ENCODE measurements around the gene MAP1B. TPM values are rescaled to one million over a fixed set of nuclear protein-coding genes. Genes with fewer than 3 reads are reported as not detected.

The MAP1B gene
- polyA plus RNA-seq, 4 donors: 11.6 to 50.2 (median 23.0) TPM

DNA sequence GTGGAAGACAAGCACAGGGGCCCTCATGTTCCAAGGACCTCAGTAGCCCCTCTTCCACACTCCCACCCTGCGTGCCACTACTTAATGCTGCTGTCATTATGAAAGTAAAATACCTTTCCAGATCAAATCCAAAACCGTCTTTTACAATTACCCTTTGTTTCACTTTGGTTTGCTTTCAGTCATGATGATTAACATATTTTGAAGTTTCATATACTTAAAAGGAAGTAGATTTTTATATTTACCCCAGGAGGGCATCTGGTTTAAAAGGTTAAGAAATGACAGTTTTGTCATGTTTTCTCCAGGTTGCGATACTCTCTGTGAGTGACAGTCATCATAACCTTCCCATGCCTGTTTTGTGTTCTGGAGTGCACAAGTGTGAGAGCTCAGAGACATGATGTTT lies 13.5 kb upstream of the MAP1B start:
- no peak for DNase-seq (ENCODE audit: low read depth in 4 of 4, low spot score in 3 of 4)

DNA sequence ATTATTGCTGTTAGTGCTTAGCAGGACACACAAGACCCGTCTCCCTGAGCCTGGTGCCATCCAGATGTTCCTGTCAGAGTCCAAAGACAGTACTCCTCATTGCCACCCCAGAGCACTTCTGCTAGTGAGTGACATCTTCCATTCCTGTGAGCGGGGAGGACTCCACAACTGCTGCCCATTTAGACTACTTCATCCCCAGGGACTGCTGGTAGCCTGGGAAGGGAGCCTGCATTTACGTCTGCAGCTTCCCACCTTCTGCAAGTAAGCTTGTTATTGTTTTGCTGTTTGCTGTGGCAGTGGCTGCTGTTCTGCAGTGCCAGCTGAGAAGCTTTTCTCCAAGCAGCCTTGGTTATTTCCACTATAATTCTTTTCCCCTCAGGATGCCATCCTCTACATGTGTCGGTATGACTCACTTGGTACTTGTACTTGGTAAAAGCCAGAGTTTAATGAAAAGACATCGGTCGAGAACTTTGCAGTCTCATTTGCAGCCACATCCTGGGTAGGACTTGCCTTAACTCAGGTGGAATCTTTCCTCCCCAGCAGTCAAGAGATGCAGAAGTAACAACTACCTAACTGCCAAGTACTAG lies 10.6 kb upstream of the MAP1B start:
- no peak for DNase-seq (ENCODE audit: low read depth in 4 of 4, low spot score in 3 of 4)

- no peak for DNase-seq (ENCODE audit: low read depth in 4 of 4, low spot score in 3 of 4)
Measured at GRCh38 chr5:72101828-72102227, 5.4 kb upstream of the MAP1B start.

GRCh38 chr5:72106817-72107130 lies 501 bp upstream of the MAP1B start:
- no peak for DNase-seq (ENCODE audit: low read depth in 4 of 4, low spot score in 3 of 4)

DNA sequence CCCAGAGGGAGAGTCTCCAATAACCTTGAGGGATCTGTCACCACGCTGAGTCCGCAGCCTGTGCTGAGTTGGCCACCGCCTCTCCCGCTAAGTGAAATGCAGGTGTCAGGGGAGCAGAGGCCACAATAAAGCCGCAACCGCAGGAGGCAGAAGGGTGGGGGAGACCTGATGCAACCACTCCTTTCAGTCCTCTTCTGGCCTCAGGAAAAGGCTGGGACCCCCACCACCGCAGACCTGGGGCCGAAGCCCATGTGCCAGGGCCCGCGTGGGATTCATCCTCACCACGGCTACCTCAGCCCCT lies 576 bp downstream of the MAP1B start:
- peak in 1 of 4 donors; percentile 5 for DNase-seq (ENCODE audit: low read depth in 4 of 4, low spot score in 3 of 4)

DNA sequence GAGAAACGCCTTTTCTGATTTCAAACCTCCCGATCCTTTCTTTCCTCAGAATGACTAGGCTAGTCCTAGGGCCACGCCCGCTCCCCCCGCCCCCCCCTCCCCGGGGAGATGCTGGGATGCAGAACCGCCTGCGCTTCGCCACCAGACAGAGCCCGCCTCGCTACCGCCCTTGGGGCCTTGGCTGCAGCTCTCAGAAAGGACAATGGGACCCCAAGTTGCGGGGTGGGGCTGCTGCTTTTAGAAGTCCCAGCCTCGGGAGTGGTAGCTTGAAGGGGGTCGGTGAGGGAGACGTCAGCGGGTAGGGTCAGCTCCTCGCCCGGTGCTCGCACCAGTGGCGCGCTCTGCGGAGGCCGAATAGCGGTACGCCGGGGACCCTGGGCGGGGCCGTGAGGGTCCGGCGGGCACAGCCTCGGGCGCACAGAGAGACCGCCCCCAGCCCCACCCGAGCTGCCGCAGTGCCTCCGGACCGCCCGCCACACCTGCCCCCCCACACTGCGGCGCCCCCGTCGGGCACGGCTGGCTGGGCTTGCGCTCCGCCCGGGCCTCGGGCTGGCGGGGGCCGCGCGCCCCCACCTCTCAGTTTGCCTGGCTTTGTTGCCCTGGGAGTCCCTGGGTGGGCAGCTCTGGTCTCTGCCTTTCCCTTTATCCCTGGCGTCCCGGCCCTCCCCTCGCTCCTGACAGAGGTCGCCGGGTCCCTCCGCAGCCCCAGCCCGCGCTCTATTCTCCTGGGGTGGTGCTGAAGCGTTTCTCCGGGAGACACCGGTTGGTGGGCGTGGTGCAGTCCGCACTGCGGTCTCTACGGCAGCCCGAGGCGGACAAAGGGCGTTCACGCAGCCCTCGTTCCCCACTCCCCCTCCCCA lies 1.2 kb downstream of the MAP1B start:
- DNase-seq (ENCODE audit: low read depth in 4 of 4, low spot score in 3 of 4): peak in 3 of 4 donors; percentile 45 to 65 (median 57)

DNA sequence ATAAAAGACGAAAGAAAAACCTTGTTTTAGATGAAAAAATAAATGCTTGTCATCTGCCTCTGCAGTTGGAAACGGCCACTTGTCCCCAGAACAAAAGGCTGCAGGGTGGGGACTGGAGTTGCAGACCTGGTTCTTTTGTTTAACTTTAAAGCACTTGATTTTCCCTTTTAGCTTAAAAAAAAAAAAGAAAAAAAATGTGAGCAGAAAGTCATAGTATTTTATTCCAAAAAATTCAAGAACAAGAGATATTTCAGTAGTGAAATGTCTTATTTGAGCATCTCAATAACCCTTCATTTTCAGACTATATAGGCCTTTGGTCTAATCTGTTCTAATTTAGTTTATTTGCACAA lies 1.8 kb downstream of the MAP1B start:
- DNase-seq (ENCODE audit: low read depth in 4 of 4, low spot score in 3 of 4): no peak

- peak in 1 of 4 donors; percentile 9 for DNase-seq (ENCODE audit: low read depth in 4 of 4, low spot score in 3 of 4)
Measured at GRCh38 chr5:72109625-72110024, 2.4 kb downstream of the MAP1B start.

GRCh38 chr5:72110394-72111013 lies 3.2 kb downstream of the MAP1B start:
- no peak for DNase-seq (ENCODE audit: low read depth in 4 of 4, low spot score in 3 of 4)

DNA sequence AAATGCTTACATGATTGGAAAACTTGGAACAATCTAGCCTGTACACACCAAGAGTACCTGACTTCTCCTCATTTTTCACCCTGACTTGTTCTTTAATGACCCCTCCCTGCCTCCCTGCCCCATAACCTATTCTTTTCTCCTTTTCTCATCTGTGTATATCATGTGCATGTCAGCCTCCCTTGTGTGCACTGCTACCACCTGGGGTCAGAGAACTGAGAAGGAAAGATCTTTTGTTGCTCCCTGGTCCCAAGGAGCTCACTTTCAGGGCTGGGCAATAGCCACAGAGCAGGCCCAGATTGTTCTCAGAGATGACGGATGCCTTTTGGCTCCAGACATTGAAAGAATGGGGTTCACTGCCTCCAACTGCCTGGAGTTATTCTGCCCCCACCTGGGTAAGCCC lies 5.1 kb downstream of the MAP1B start:
- no peak for DNase-seq (ENCODE audit: low read depth in 4 of 4, low spot score in 3 of 4)

GRCh38 chr5:72114629-72115028 lies 7.4 kb downstream of the MAP1B start:
- no peak for DNase-seq (ENCODE audit: low read depth in 4 of 4, low spot score in 3 of 4)

DNA sequence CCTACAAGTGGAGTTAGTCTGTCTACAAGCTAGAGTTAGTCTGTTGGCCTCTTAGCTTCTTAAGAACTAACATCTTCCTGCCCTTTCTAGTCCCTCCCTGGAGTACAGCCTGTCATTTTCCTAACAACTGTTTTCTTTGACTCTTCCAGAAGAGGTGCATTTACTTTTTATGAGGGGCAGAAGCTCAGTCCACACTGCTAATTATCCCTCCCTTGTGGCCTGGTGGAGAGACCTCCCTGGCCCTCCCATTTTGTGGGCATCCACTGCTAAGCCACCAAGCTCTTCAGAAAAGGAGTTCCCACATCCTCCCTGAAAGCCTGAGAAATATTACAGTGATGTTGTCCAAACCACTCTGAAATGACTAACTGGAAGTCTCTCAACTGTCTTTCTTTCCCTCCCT lies 8.0 kb downstream of the MAP1B start:
- DNase-seq (ENCODE audit: low read depth in 4 of 4, low spot score in 3 of 4): no peak

GRCh38 chr5:72117307-72117706 lies 10.0 kb downstream of the MAP1B start:
- DNase-seq (ENCODE audit: low read depth in 4 of 4, low spot score in 3 of 4): no peak

GRCh38 chr5:72121052-72121779 lies 13.9 kb downstream of the MAP1B start:
- DNase-seq (ENCODE audit: low read depth in 4 of 4, low spot score in 3 of 4): no peak

GRCh38 chr5:72121780-72122445 lies 14.6 kb downstream of the MAP1B start:
- DNase-seq (ENCODE audit: low read depth in 4 of 4, low spot score in 3 of 4): no peak

GRCh38 chr5:72122602-72123001 lies 15.3 kb downstream of the MAP1B start:
- DNase-seq (ENCODE audit: low read depth in 4 of 4, low spot score in 3 of 4): no peak

- no peak for DNase-seq (ENCODE audit: low read depth in 4 of 4, low spot score in 3 of 4)
Measured at GRCh38 chr5:72123764-72124376, 16.6 kb downstream of the MAP1B start.

GRCh38 chr5:72125271-72125940 lies 18.1 kb downstream of the MAP1B start:
- no peak for DNase-seq (ENCODE audit: low read depth in 4 of 4, low spot score in 3 of 4)

DNA sequence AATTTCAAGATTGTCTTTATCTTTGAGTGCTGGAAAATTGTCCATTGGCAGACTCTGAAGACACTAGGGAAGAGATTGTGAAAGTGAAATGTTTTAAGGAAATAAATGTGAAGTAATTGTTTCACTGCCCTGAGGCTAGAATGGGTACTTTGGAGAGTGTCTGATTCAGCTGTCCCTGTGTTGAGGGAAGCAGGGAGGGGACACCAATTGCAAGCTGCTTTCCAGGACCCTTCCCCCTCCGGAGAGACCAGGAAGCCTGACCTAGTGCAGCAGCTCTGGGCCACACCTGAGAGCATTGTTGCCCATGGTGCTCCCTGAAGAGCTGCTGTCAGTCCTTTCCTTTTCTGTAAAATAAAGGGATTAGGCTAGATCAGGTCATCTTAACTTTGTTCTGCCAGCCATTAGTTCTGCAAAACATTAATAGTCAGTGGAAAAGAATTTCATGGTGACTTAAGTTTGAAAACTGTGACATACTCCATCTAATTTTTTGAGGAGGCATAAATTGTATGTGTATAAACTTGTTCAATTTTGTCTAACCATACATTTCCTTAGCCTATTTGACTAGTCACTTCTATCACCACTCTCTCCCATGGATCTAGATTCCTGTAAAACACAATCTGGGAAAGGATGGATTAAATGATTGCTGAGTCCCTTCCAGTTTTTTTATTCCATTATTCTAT lies 18.8 kb downstream of the MAP1B start:
- no peak for DNase-seq (ENCODE audit: low read depth in 4 of 4, low spot score in 3 of 4)

DNA sequence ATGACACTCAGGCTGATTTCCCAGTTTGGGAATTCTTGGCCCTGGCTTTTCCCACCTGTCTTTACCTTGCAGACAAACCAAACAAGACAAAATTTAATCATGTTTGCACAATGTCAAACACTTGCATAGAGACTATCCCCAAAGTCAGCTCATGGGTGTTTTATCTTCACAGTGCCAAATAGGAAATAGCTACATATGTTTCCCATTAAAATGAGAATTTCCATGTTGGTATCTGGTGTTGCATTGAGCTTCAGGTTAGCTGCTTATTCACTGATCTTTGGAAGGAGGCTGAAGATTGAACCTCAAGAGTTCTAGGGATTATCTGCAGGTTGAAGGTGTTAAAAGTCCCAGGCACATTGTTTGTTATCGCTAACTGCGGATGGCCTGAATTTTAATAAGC lies 19.5 kb downstream of the MAP1B start:
- no peak for DNase-seq (ENCODE audit: low read depth in 4 of 4, low spot score in 3 of 4)

Measured in left renal pelvis (tissue), 4 donors.